ENCODE data around the gene ALPI. TPM values are rescaled to one million over a fixed set of nuclear protein-coding genes. Genes with fewer than 3 reads are reported as not detected.

ALPI gene
- total RNA-seq (not detected in 2 replicates), polyA plus RNA-seq (not detected in 2 replicates), polyA minus RNA-seq (not detected in 2 replicates), Bru-seq, nascent RNA (not detected), BruChase-seq, experiment 1, labeled RNA remaining after a 6-hour chase (not detected), BruChase-seq, experiment 2, labeled RNA remaining after a 2-hour chase (not detected)
- polyA plus RNA-seq (2011; cell fraction: cytosol; rRNA removed), result not detected in 2 replicates
- polyA plus RNA-seq (2011; cell fraction: nucleus; rRNA removed), result not detected in 2 replicates
- polyA plus RNA-seq (2012), result not detected in 2 replicates
- 0.72 TPM for polyA minus RNA-seq (2011; cell fraction: cytosol; rRNA and poly(A)+ RNA removed)
- not detected in 2 replicates for polyA minus RNA-seq (2011; cell fraction: nucleus; rRNA and poly(A)+ RNA removed)
- long read RNA-seq, result 0 reads

DNA sequence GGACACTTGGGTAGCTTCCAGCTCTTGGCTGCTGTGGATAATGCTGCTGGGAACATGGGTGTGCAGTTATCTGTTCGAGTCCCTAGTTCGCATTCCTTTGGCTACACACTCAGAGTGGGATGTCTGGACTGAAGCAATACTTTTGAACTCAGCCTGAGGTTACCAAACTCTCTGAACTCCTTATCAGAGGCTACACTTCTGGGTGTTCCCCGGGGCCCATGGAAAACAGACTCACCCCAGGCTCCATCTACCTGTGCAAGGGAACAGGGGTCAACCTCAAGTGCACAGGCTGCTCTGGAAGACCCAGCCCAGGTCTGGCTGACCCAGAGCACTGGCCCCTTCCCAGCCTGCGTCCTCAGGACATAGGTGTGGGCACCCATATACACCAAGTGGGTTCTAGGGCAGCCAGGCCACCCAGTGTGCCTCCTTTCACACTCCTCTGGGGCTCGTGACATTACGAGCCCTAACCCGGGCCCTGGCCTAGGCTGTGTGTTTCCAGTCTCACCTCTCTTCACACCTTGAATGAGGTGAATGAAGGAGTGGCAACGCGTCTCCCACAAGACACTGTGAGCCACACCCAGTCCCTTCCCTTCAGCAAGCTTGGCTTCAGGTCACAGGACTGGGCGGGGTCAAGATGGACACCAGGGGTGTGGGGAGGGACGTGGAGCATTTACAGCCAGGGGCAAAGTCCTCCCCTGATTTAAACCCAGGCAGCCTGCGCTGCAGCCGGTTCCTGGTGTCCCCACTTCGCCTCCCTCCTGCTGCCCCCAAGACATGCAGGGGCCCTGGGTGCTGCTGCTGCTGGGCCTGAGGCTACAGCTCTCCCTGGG, at the start of gene ALPI:
ALPI (plus strand) TSS at position 728 of the 830 bp plus-strand sequence; CDS start at position 775, 47 bp downstream.
- H3K79me2 ChIP-seq (ENCODE audit: control insufficient read depth, insufficient read depth, low read length), result no peaks in the 10 kb centered on the region
- dilution Hi-C loops (cut with MboI; ENCODE audit: extremely low pct_ligation_motif_present, low sequenced_read_pairs), result no loop called here
- no peaks in the 10 kb centered on the region for H3K36me3 ChIP-seq (ENCODE audit: control insufficient read depth in 2 of 2, extremely low read depth in 1 of 2, insufficient read depth in 2 of 2, low read length in 2 of 2)
- H4K20me1 ChIP-seq (replicated peaks; ENCODE audit: control insufficient read depth, extremely low read depth, insufficient read depth, low read length), result no peaks in the 10 kb centered on the region
- no peak for FAIRE-seq
- intact Hi-C loops (cut with micrococcal nuclease), result no loop called here
- no TSS peak for BruUV-seq (replicated peaks)
- ChIA-PET POLR2A (no interaction called here), CTCF (no interaction called here)
- H3K4me3 ChIP-seq (replicated peaks in 1 of 3; ENCODE audit: insufficient read depth in 1 of 3, low read depth in 1 of 3, low read length in 3 of 3), result no peak within 1 kb of the TSS
- no peak within 1 kb of the TSS for H3K4me2 ChIP-seq (ENCODE audit: insufficient read depth, low read length)
- no peaks in the 10 kb centered on the region for H3K9me1 ChIP-seq (replicated peaks; ENCODE audit: control insufficient read depth, extremely low read depth, insufficient read depth, low read length)
- no peaks in the 10 kb centered on the region for H3K4me1 ChIP-seq (ENCODE audit: control insufficient read depth, extremely low read depth, insufficient read depth, low read length)
- no peak for DNase-seq (ENCODE audit: low read depth, low spot score)
- no peak within 1 kb of the TSS for H2AFZ ChIP-seq (ENCODE audit: low read depth, low read length)
- H3K9ac ChIP-seq (replicated peaks; ENCODE audit: extremely low read depth, insufficient read depth, low read length), result no peak within 1 kb of the TSS
- H3K27me3 ChIP-seq (ENCODE audit: control insufficient read depth in 2 of 2, insufficient read depth in 2 of 2, low read length in 2 of 2), result peaks cover 4 to 8% of the 10 kb centered on the region in 2 experiments
- TF ChIP-seq MAX (IDR thresholded peaks at IDR 0.05; ENCODE audit: insufficient read depth, insufficient read length), result no peak
- TF ChIP-seq FOS (IDR thresholded peaks at IDR 0.05; ENCODE audit: borderline replicate concordance, insufficient read depth, low read length), result no peak
- no peak for TF ChIP-seq JUN (IDR thresholded peaks at IDR 0.05; ENCODE audit: borderline replicate concordance, insufficient read depth, insufficient read length, low read depth)
- TF ChIP-seq POLR2AphosphoS5 (IDR thresholded peaks at IDR 0.05; ENCODE audit: insufficient read depth, low read depth, low read length), result no peak
- no peak for TF ChIP-seq EZH2 (IDR thresholded peaks at IDR 0.05; ENCODE audit: borderline replicate concordance, low read depth, low read length, severe bottlenecking)
- no peak for TF ChIP-seq MYC (IDR thresholded peaks at IDR 0.05; ENCODE audit: low read depth, low read length)
- TF ChIP-seq GATA2 (IDR thresholded peaks at IDR 0.05; ENCODE audit: insufficient read depth, insufficient read length, low read depth, low read length), result no peak
- no peak for TF ChIP-seq POLR2A (IDR thresholded peaks at IDR 0.05; ENCODE audit: low read depth, low read length)
- TF ChIP-seq CTCF (IDR thresholded peaks at IDR 0.05; ENCODE audit: extremely low read depth in 1 of 2, insufficient read depth in 1 of 2, low read depth in 1 of 2, low read length in 2 of 2), result no peak
- H3K9me3 ChIP-seq (replicated peaks; ENCODE audit: control insufficient read depth, insufficient read depth, low read length), result no peaks in the 10 kb centered on the region
- no peak within 1 kb of the TSS for H3K27ac ChIP-seq (ENCODE audit: insufficient read depth, low read depth, low read length)

Measured in endothelial cell of umbilical vein (primary cell).